CD14-positive monocyte (primary cell): ENCODE results near the gene ADSS1. TPM values are rescaled to one million over a fixed set of nuclear protein-coding genes. Genes with fewer than 3 reads are reported as not detected.

Experiments used
- DNase-seq, 3 donors: peaks; one replicate each; pipeline ENCODE4 v3.0.0-alpha.2; 2011 to 2022
- H2AFZ ChIP-seq: 2 replicates; pipeline ENCODE4 v1.6.0; 2012; ENCODE audit warnings: mild to moderate bottlenecking, low read depth, low read length, inconsistent platforms; ENCODE audit not compliant: insufficient read depth, poor library complexity, severe bottlenecking
- H3K27ac ChIP-seq, 2 donors: 1 replicate in 1 of 2; 2 replicates in 1 of 2; pipeline ENCODE4 v1.5.1; 2012 to 2013; ENCODE audit warnings: low read length in 2 of 2, control low read depth in 1 of 2, inconsistent platforms in 1 of 2, low read depth in 1 of 2, mild to moderate bottlenecking in 1 of 2
- H3K27me3 ChIP-seq, 2 donors: one replicate each; pipeline versions ENCODE4 v1.6.0 to v1.6.1; 2011 to 2013; ENCODE audit warnings: low read length in 2 of 2; ENCODE audit not compliant: control insufficient read depth in 2 of 2, insufficient read depth in 2 of 2
- H3K36me3 ChIP-seq, 2 donors: replicated peaks in 1 of 2; 1 replicate in 1 of 2; 2 replicates in 1 of 2; pipeline versions ENCODE4 v1.5.1 to v1.6.1; 2012 to 2013; ENCODE audit warnings: low read length in 2 of 2, control low read depth in 1 of 2, inconsistent platforms in 1 of 2, mild to moderate bottlenecking in 1 of 2; ENCODE audit not compliant: insufficient read depth in 2 of 2, control insufficient read depth in 1 of 2
- H3K4me1 ChIP-seq, 2 donors: 1 replicate in 1 of 2; 2 replicates in 1 of 2; pipeline versions ENCODE4 v1.5.1 to v1.6.1; 2012 to 2013; ENCODE audit warnings: low read length in 2 of 2, control low read depth in 1 of 2, inconsistent platforms in 1 of 2, mild to moderate bottlenecking in 1 of 2, moderate library complexity in 1 of 2; ENCODE audit not compliant: insufficient read depth in 2 of 2, control insufficient read depth in 1 of 2
- H3K4me2 ChIP-seq: replicated peaks from 2 replicates; pipeline ENCODE3; 2012; ENCODE audit warnings: low read length, moderate library complexity, mild to moderate bottlenecking; ENCODE audit not compliant: poor library complexity, severe bottlenecking; ENCODE audit errors: extremely low read depth
- H3K4me3 ChIP-seq, 3 experiments: fragments of 200-600 bp in 1 of 3; sonication (generic) in 1 of 3; replicated peaks in 1 of 3; 1 replicate in 2 of 3; 2 replicates in 1 of 3; pipeline ENCODE4 v1.5.1; 2011 to 2013; ENCODE audit warnings: low read length in 3 of 3, mild to moderate bottlenecking in 3 of 3, control low read depth in 2 of 3, low read depth in 2 of 3, inconsistent platforms in 1 of 3, moderate library complexity in 1 of 3
- H3K79me2 ChIP-seq: 2 replicates; pipeline ENCODE4 v1.6.0; 2012; ENCODE audit warnings: mild to moderate bottlenecking, control low read depth, inconsistent platforms, low read length, moderate library complexity; ENCODE audit not compliant: insufficient read depth
- H3K9ac ChIP-seq: 2 replicates; pipeline ENCODE4 v1.6.0; 2017; ENCODE audit warnings: low read length, mild to moderate bottlenecking; ENCODE audit not compliant: insufficient read depth, poor library complexity, severe bottlenecking
- H3K9me3 ChIP-seq, 2 donors: replicated peaks in 1 of 2; 1 replicate in 1 of 2; 2 replicates in 1 of 2; pipeline versions ENCODE4 v1.5.1 to v1.6.1; 2012 to 2013; ENCODE audit warnings: low read length in 2 of 2, control low read depth in 1 of 2; ENCODE audit not compliant: control insufficient read depth in 1 of 2, insufficient read depth in 1 of 2
- H4K20me1 ChIP-seq: 2 replicates; pipeline ENCODE4 v1.6.0; 2012; ENCODE audit warnings: mild to moderate bottlenecking, low read length, control low read depth, moderate library complexity; ENCODE audit not compliant: insufficient read depth
- H3K27ac Mint-ChIP-seq, 7 donors: one replicate each; pipeline ENCODE4 v1.8.0; 2020; ENCODE audit warnings: mild to moderate bottlenecking in 7 of 7, mixed read lengths in 7 of 7, moderate library complexity in 6 of 7, inconsistent platforms in 2 of 7
- H3K27me3 Mint-ChIP-seq, 3 donors: one replicate each; pipeline ENCODE4 v1.8.0; 2021 to 2022; ENCODE audit warnings: low read depth in 3 of 3, mild to moderate bottlenecking in 3 of 3, mixed read lengths in 3 of 3, moderate library complexity in 3 of 3, inconsistent platforms in 1 of 3
- H3K36me3 Mint-ChIP-seq, 2 donors: one replicate each; pipeline ENCODE4 v1.8.0; 2020; ENCODE audit warnings: mixed read lengths in 2 of 2, inconsistent platforms in 1 of 2, mild to moderate bottlenecking in 1 of 2
- H3K4me1 Mint-ChIP-seq: one replicate; pipeline ENCODE4 v1.8.0; 2020; ENCODE audit warnings: mild to moderate bottlenecking, mixed read lengths
- H3K4me3 Mint-ChIP-seq, 2 donors: one replicate each; pipeline ENCODE4 v1.8.0; 2020; ENCODE audit warnings: mild to moderate bottlenecking in 2 of 2, mixed read lengths in 2 of 2, moderate library complexity in 1 of 2
- H3K9me3 Mint-ChIP-seq, 7 donors: one replicate each; pipeline ENCODE4 v1.8.0; 2020 to 2022; ENCODE audit warnings: mixed read lengths in 7 of 7, mild to moderate bottlenecking in 6 of 7, moderate library complexity in 6 of 7, inconsistent platforms in 2 of 7
- CTCF ChIP-seq: fragments of 200-600 bp; IDR thresholded peaks from one replicate; pipeline ENCODE4 v1.8.0; 2022; ENCODE audit warnings: antibody characterized with exemption, mild to moderate bottlenecking
- WGBS: methylation state at CpG from one replicate; pipeline ENCODE4 v1.1.5; 2013; ENCODE audit warnings: missing lambda C conversion rate; ENCODE audit not compliant: insufficient coverage; 5-methylcytosine and 5-hydroxymethylcytosine counted together
- intact Hi-C, 2 donors: fragments of 100-400 bp; cut with micrococcal nuclease; formaldehyde crosslinking; loops; one replicate each; pipeline versions ENCODE4 v1.15.0 to v1.15.1; 2023
- polyA plus RNA-seq, 3 donors: library from polyadenylated mRNA; depleted of rRNA in 1 of 3; unstranded in 2 of 3; stranded (reverse) in 1 of 3; fragments of 300-500 nt in 2 of 3; fragments of >200 nt in 1 of 3; fragmentation: Illumina TruSeq in 2 of 3; gene quantifications; 1 replicate in 2 of 3; 2 replicates in 1 of 3; pipeline ENCODE4 v1.2.3, GENCODE V29; 2012 to 2021

ADSS1 gene
- polyA plus RNA-seq, 3 donors: 0.61 to 3.7 (median 0.64) TPM

GRCh38 chr14:104795781-104796686 is 72.0 kb downstream of the ADSS1 start:
- no peak for TF ChIP-seq CTCF
- peak overlapping the region; percentile 39 to 77 (median 50) for H3K4me3 ChIP-seq

GRCh38 chr14:104796687-104797081 is 72.7 kb downstream of the ADSS1 start:
- Mint-ChIP-seq H3K4me3 (peak overlapping the region; percentile 42 to 74), H3K9me3 (peaks cover 0 to 2% (median 0%) of the 10 kb centered on the region in 7 donors), H3K4me1 (peaks cover 46% of the 10 kb centered on the region), H3K36me3 (peaks cover under 1 to 15% of the 10 kb centered on the region in 2 donors), H3K27ac (peak overlapping the region in 1 of 7 donors; percentile 31), H3K27me3 (peaks cover 21 to 47% (median 24%) of the 10 kb centered on the region in 3 donors)
- H3K4me3 ChIP-seq: no peak overlapping the region
- H2AFZ ChIP-seq: no peak overlapping the region
- H4K20me1 ChIP-seq: peaks cover 32% of the 10 kb centered on the region
- intact Hi-C loops: loop anchor here in 1 of 2 donors (5.0 to 10.0 kb wide), 2 partner anchors 74 to 188 kb away; partner anchors contain the start of genes ADSS1 and CLBA1
- peaks cover 34% of the 10 kb centered on the region for H3K79me2 ChIP-seq
- no peak overlapping the region for H3K27ac ChIP-seq
- H3K9me3 ChIP-seq: no peaks in the 10 kb centered on the region
- peaks cover 0 to 28% of the 10 kb centered on the region in 2 donors for H3K27me3 ChIP-seq
- no peak overlapping the region for H3K4me2 ChIP-seq
- H3K4me1 ChIP-seq: peaks cover 38 to 52% of the 10 kb centered on the region in 2 donors
- no peak overlapping the region for H3K9ac ChIP-seq
- no peak for TF ChIP-seq CTCF
- 88% methylated on average over 5 of the region's 6 CpGs for WGBS
- DNase-seq: no peak
- peaks cover 6% of the 10 kb centered on the region in 2 donors for H3K36me3 ChIP-seq

More at GRCh38 chr14:104795781-104796686, 72.0 kb downstream of the ADSS1 start:
- peaks cover 32 to 45% of the 10 kb centered on the region in 2 donors for H3K4me1 ChIP-seq
- Mint-ChIP-seq H3K9me3 (peaks cover 0 to 2% (median 0%) of the 10 kb centered on the region in 7 donors), H3K4me3 (peak overlapping the region; percentile 74 to 79), H3K4me1 (peaks cover 42% of the 10 kb centered on the region), H3K27ac (peak overlapping the region in 5 of 7 donors; percentile 31 to 70 (median 46)), H3K36me3 (peaks cover 6 to 21% of the 10 kb centered on the region in 2 donors), H3K27me3 (peaks cover 19 to 42% (median 19%) of the 10 kb centered on the region in 3 donors)
- peak in 2 of 3 donors; percentile 32 to 39 for DNase-seq
- WGBS: 4% methylated on average over 48 of the region's 55 CpGs
- peaks cover 38% of the 10 kb centered on the region for H4K20me1 ChIP-seq
- H3K79me2 ChIP-seq: peaks cover 40% of the 10 kb centered on the region
- H2AFZ ChIP-seq: peak overlapping the region; percentile 72
- H3K9ac ChIP-seq: peak overlapping the region; percentile 61
- peak overlapping the region; percentile 18 to 73 for H3K27ac ChIP-seq
- H3K27me3 ChIP-seq: peaks cover 0 to 24% of the 10 kb centered on the region in 2 donors
- no peaks in the 10 kb centered on the region for H3K9me3 ChIP-seq
- intact Hi-C loops: loop anchor here (2.0 to 10.0 kb wide), 3 partner anchors 31 to 189 kb away; partner anchors contain the start of genes ADSS1 (in 1 of the 2) and CLBA1 (in 1 of the 2)
- peak overlapping the region; percentile 91 for H3K4me2 ChIP-seq
- H3K36me3 ChIP-seq: peaks cover 12 to 13% of the 10 kb centered on the region in 2 donors
